Measurements from ENCODE around the gene LPP. TPM values are rescaled to one million over a fixed set of nuclear protein-coding genes. Genes with fewer than 3 reads are reported as not detected.

LPP gene
- total and polyA plus RNA-seq, 5 donors = 14.5 to 205 (median 159) TPM

Small RNA genes within 50 kb of the gene (microRNA-seq; reads per million reads assigned to microRNA genes)
- 5,036 to 6,026 reads per million in 2 donors for gene MIR28
